A549 (cell line): ENCODE data around the gene TACC2. TPM values are rescaled to one million over a fixed set of nuclear protein-coding genes. Genes with fewer than 3 reads are reported as not detected.

Experiments used
- ATOH8 ChIP-seq: fragments of 250-450 bp; sonication (Bioruptor Pico); IDR thresholded peaks from 2 replicates; pipeline ENCODE4 v1.5.0; 2020; ENCODE audit warnings: low read depth, mild to moderate bottlenecking, moderate library complexity
- BHLHE40 ChIP-seq: IDR thresholded peaks from 2 replicates; pipeline ENCODE4 v1.6.1; 2012; ENCODE audit warnings: low read depth, low read length, inconsistent platforms
- CBX8 ChIP-seq: fragments of 200-600 bp; sonication (generic); IDR thresholded peaks from 2 replicates; pipeline ENCODE4 v1.6.1; 2016
- CHD2 ChIP-seq: fragments of 150-350 bp; IDR thresholded peaks from 2 replicates; pipeline ENCODE4 v1.6.1; 2014; ENCODE audit warnings: low read length; ENCODE audit not compliant: partially characterized antibody
- CHD4 ChIP-seq: fragments of 200-600 bp; sonication (generic); IDR thresholded peaks from 2 replicates; pipeline ENCODE4 v1.6.1; 2016; ENCODE audit warnings: antibody characterized with exemption, mild to moderate bottlenecking, borderline replicate concordance
- EHF ChIP-seq: fragments of 250-450 bp; sonication (Bioruptor Pico); IDR thresholded peaks from 2 replicates; pipeline ENCODE4 v1.5.0; 2020; ENCODE audit warnings: mild to moderate bottlenecking
- EHMT2 ChIP-seq: fragments of 200-600 bp; sonication (generic); IDR thresholded peaks from 2 replicates; pipeline ENCODE4 v1.6.1; 2016; ENCODE audit warnings: antibody characterized with exemption, low read depth, mild to moderate bottlenecking, moderate library complexity
- EP300 ChIP-seq, 2 experiments: fragments of >200 bp; sonication (Bioruptor Twin); formaldehyde crosslinking; IDR thresholded peaks; 2 replicates in 1 of 2; 3 replicates in 1 of 2; pipeline ENCODE4 v1.6.1; 2016 to 2017
- ESRRA ChIP-seq: fragments of 150-350 bp; IDR thresholded peaks from 2 replicates; pipeline ENCODE4 v1.6.1; 2014; ENCODE audit warnings: mild to moderate bottlenecking, low read length, borderline replicate concordance
- FOXS1 ChIP-seq: fragments of 250-450 bp; sonication (Bioruptor Pico); IDR thresholded peaks from 2 replicates; pipeline ENCODE4 v1.5.0; 2020; ENCODE audit warnings: mild to moderate bottlenecking, moderate library complexity
- GATA3 ChIP-seq: IDR thresholded peaks from 2 replicates; pipeline ENCODE4 v1.6.1; 2012; ENCODE audit warnings: borderline replicate concordance
- HOXB13 ChIP-seq: fragments of 250-450 bp; sonication (Bioruptor Pico); IDR thresholded peaks from 2 replicates; pipeline ENCODE4 v1.5.0; 2020; ENCODE audit warnings: low read depth, mild to moderate bottlenecking, moderate library complexity
- HOXB5 ChIP-seq: fragments of 250-450 bp; sonication (Bioruptor Pico); IDR thresholded peaks from 2 replicates; pipeline ENCODE4 v1.5.0; 2020; ENCODE audit warnings: mild to moderate bottlenecking, moderate library complexity
- JUN ChIP-seq, 2 experiments: fragments of >200 bp; sonication (Bioruptor Twin); formaldehyde crosslinking; IDR thresholded peaks; 2 replicates in 1 of 2; 3 replicates in 1 of 2; pipeline ENCODE4 v1.6.1; 2016 to 2017
- JUNB ChIP-seq: fragments of >200 bp; sonication (Bioruptor Twin); formaldehyde crosslinking; IDR thresholded peaks from 2 replicates; pipeline ENCODE4 v1.6.1; 2016
- KDM5A ChIP-seq: fragments of 200-600 bp; sonication (generic); IDR thresholded peaks from 2 replicates; pipeline ENCODE4 v1.6.1; 2016; ENCODE audit warnings: antibody characterized with exemption, mild to moderate bottlenecking
- MAFK ChIP-seq: fragments of 450-650 bp; IDR thresholded peaks from 2 replicates; pipeline ENCODE4 v1.6.1; 2014; ENCODE audit not compliant: partially characterized antibody
- MAX ChIP-seq: IDR thresholded peaks from 2 replicates; pipeline ENCODE4 v1.6.1; 2012
- MAZ ChIP-seq: fragments of 150-350 bp; IDR thresholded peaks from 2 replicates; pipeline ENCODE4 v1.6.1; 2014; ENCODE audit warnings: antibody characterized with exemption, low read depth, low read length, borderline replicate concordance
- MYC ChIP-seq: IDR thresholded peaks from 2 replicates; pipeline ENCODE4 v1.6.1; 2012; ENCODE audit warnings: mild to moderate bottlenecking, inconsistent platforms, low read length, improper control_type of control experiment, borderline replicate concordance
- PHF8 ChIP-seq: fragments of 200-600 bp; sonication (generic); IDR thresholded peaks from 2 replicates; pipeline ENCODE4 v1.6.1; 2016; ENCODE audit warnings: low read depth, mild to moderate bottlenecking, antibody characterized with exemption, moderate library complexity, borderline replicate concordance
- POLR2A ChIP-seq: IDR thresholded peaks from 2 replicates; pipeline ENCODE4 v1.6.1; 2012; ENCODE audit warnings: mild to moderate bottlenecking, low read length
- POLR2AphosphoS2 ChIP-seq: conservative IDR thresholded peaks from 2 replicates; pipeline ENCODE4 v1.6.1; 2012; ENCODE audit warnings: low read length, improper control_type of control experiment, inconsistent platforms
- RARB ChIP-seq: fragments of 250-450 bp; sonication (Bioruptor Pico); IDR thresholded peaks from 2 replicates; pipeline ENCODE4 v1.8.0; 2021; ENCODE audit warnings: mild to moderate bottlenecking, moderate library complexity
- RFX5 ChIP-seq: fragments of 450-650 bp; IDR thresholded peaks from 2 replicates; pipeline ENCODE4 v1.7.1; 2014; ENCODE audit warnings: antibody characterized with exemption, mild to moderate bottlenecking, moderate library complexity
- RNF2 ChIP-seq: fragments of 200-600 bp; sonication (generic); IDR thresholded peaks from 2 replicates; pipeline ENCODE4 v1.6.1; 2016; ENCODE audit warnings: low read depth, mild to moderate bottlenecking, antibody characterized with exemption, moderate library complexity, borderline replicate concordance
- SMC3 ChIP-seq: fragments of >200 bp; sonication (Bioruptor Twin); formaldehyde crosslinking; IDR thresholded peaks from 3 replicates; pipeline ENCODE4 v1.6.1; 2018; ENCODE audit warnings: inconsistent platforms
- SREBF2 ChIP-seq: fragments of 450-650 bp; IDR thresholded peaks from 2 replicates; pipeline ENCODE4 v1.6.1; 2014; ENCODE audit warnings: mild to moderate bottlenecking, moderate library complexity
- TFCP2L1 ChIP-seq: fragments of 250-450 bp; sonication (Bioruptor Pico); IDR thresholded peaks from 2 replicates; pipeline ENCODE4 v1.5.0; 2021; ENCODE audit warnings: mild to moderate bottlenecking
- TP53 ChIP-seq: fragments of 250-450 bp; sonication (Bioruptor Pico); IDR thresholded peaks from 2 replicates; pipeline ENCODE4 v1.5.0; 2021; ENCODE audit warnings: mild to moderate bottlenecking, moderate library complexity
- ZFP36 ChIP-seq: fragments of 450-650 bp; IDR thresholded peaks from 2 replicates; pipeline ENCODE4 v1.6.1; 2014; ENCODE audit warnings: borderline replicate concordance; ENCODE audit not compliant: partially characterized antibody
- polyA plus RNA-seq, 4 experiments: library from polyadenylated mRNA; depleted of rRNA in 3 of 4; stranded (reverse); fragments of >200 nt; fragmentation: RNase III in 1 of 4; extraction: RNeasy Plus Mini Kit Qiagen cat#74134 plus additional on column Dnase treatment in 1 of 4; gene quantifications; 2 replicates in 3 of 4; 3 replicates in 1 of 4; pipeline ENCODE4 v1.2.3, GENCODE V29; 2011 to 2017
- TF ChIP-seq, protein P1 (sequence below): fragments of >200 bp; sonication (Bioruptor Twin); formaldehyde crosslinking; IDR thresholded peaks from 2 replicates; pipeline ENCODE4 v1.6.1; 2016
- TF ChIP-seq, protein P2 (sequence below): IDR thresholded peaks from 2 replicates; pipeline ENCODE4 v1.6.1; 2012; ENCODE audit warnings: low read depth, borderline replicate concordance
- TF ChIP-seq, protein P3 (sequence below): fragments of 250-450 bp; sonication (Bioruptor Pico); IDR thresholded peaks from 2 replicates; pipeline ENCODE4 v1.5.0; 2021; ENCODE audit warnings: mild to moderate bottlenecking, moderate library complexity, borderline replicate concordance
- TF ChIP-seq, protein P4 (sequence below): fragments of 450-650 bp; IDR thresholded peaks from 2 replicates; pipeline ENCODE4 v1.6.1; 2014; ENCODE audit warnings: antibody characterized with exemption
- TF ChIP-seq, protein P5 (sequence below): fragments of >200 bp; sonication (Bioruptor Twin); formaldehyde crosslinking; IDR thresholded peaks from 3 replicates; pipeline ENCODE4 v1.5.1; 2016

The TACC2 gene
- polyA plus RNA-seq, 2 of the 4 experiments (the other 2 are of a cell fraction): 83.3 to 128 TPM

DNA sequence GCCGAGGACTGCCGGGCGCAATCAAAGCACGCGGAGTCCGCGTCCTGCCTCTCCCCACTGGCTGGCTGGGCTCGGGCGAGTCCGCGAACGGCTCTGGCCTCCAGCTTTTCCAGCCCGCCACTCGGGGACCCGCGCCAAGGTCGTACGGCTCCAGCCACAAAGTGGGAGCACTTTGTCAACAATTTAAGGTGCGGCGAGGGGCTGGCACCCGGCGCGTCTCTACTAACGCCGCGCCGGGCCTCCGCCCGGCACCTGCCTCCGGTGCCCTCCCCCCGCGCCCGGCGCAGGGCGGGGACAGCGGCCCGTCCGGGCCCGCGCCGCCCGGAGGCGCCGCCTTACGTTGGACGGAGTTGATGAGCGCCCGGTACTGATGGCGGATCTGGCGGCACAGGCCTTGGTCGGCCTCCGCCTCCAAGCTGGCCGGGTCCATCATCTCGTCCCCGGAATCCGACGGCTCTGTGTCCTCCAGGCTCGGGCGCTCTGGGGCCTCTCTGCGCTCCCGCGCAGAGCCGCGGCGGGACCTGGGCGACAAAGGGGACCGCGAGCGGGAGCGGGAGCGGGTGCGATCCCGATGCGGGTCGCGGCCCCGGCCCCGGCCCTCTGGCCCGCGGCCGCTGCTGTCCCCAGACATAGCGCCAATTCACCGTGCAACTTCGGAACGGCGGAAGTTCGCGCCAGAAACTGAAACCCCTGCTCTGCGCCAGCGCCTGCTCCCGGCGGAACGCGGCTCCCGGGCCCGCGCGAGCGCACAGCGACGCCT, 14.2 kb upstream of the TACC2 start, which contains the start of gene NSMCE4A (continued):
- TF ChIP-seq ATOH8 (CRISPR knock-in tag): no peak
- TF ChIP-seq HOXB13 (CRISPR knock-in tag): no peak
- TF ChIP-seq TP53 (CRISPR knock-in tag): no peak
- TF ChIP-seq JUN (IDR thresholded peaks at IDR 0.05): peak; percentile 83 to 89
- TF ChIP-seq CHD2: no peak
- no peak for TF ChIP-seq HOXB5 (CRISPR knock-in tag)
- TF ChIP-seq SREBF2: no peak
- TF ChIP-seq MYC: no peak
- TF ChIP-seq CHD4: no peak
- TF ChIP-seq RFX5: no peak
- no peak for TF ChIP-seq MAFK
- TF ChIP-seq FOXS1: no peak
- TF ChIP-seq BHLHE40: no peak
- TF ChIP-seq TFCP2L1: no peak
- TF ChIP-seq EHMT2: no peak
- TF ChIP-seq, protein P1, sequence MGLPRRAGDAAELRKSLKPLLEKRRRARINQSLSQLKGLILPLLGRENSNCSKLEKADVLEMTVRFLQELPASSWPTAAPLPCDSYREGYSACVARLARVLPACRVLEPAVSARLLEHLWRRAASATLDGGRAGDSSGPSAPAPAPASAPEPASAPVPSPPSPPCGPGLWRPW: no peak
- peak; percentile 52 for TF ChIP-seq POLR2A
- TF ChIP-seq, protein P2, sequence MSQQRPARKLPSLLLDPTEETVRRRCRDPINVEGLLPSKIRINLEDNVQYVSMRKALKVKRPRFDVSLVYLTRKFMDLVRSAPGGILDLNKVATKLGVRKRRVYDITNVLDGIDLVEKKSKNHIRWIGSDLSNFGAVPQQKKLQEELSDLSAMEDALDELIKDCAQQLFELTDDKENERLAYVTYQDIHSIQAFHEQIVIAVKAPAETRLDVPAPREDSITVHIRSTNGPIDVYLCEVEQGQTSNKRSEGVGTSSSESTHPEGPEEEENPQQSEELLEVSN: no peak; the same call in 1 of the 2 replicates
- no peak for TF ChIP-seq RARB (CRISPR knock-in tag)
- no peak for TF ChIP-seq ESRRA
- no peak for TF ChIP-seq MAZ
- no peak for TF ChIP-seq EP300 (IDR thresholded peaks at IDR 0.05)
- no peak for TF ChIP-seq EHF (CRISPR knock-in tag)
- TF ChIP-seq, protein P3, sequence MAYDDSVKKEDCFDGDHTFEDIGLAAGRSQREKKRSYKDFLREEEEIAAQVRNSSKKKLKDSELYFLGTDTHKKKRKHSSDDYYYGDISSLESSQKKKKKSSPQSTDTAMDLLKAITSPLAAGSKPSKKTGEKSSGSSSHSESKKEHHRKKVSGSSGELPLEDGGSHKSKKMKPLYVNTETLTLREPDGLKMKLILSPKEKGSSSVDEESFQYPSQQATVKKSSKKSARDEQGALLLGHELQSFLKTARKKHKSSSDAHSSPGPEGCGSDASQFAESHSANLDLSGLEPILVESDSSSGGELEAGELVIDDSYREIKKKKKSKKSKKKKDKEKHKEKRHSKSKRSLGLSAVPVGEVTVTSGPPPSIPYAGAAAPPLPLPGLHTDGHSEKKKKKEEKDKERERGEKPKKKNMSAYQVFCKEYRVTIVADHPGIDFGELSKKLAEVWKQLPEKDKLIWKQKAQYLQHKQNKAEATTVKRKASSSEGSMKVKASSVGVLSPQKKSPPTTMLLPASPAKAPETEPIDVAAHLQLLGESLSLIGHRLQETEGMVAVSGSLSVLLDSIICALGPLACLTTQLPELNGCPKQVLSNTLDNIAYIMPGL: peak; percentile 92; the same call in 1 of the 2 replicates
- no peak for TF ChIP-seq CBX8
- TF ChIP-seq MAX: peak; percentile 85
- no peak; the same call in 1 of the 2 replicates for TF ChIP-seq GATA3
- TF ChIP-seq, protein P4, sequence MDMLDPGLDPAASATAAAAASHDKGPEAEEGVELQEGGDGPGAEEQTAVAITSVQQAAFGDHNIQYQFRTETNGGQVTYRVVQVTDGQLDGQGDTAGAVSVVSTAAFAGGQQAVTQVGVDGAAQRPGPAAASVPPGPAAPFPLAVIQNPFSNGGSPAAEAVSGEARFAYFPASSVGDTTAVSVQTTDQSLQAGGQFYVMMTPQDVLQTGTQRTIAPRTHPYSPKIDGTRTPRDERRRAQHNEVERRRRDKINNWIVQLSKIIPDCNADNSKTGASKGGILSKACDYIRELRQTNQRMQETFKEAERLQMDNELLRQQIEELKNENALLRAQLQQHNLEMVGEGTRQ: no peak
- TF ChIP-seq ZFP36: no peak
- peak; percentile 53 for TF ChIP-seq SMC3
- no peak for TF ChIP-seq POLR2AphosphoS2
- TF ChIP-seq JUNB: no peak
- TF ChIP-seq RNF2: no peak
- TF ChIP-seq, protein P5, sequence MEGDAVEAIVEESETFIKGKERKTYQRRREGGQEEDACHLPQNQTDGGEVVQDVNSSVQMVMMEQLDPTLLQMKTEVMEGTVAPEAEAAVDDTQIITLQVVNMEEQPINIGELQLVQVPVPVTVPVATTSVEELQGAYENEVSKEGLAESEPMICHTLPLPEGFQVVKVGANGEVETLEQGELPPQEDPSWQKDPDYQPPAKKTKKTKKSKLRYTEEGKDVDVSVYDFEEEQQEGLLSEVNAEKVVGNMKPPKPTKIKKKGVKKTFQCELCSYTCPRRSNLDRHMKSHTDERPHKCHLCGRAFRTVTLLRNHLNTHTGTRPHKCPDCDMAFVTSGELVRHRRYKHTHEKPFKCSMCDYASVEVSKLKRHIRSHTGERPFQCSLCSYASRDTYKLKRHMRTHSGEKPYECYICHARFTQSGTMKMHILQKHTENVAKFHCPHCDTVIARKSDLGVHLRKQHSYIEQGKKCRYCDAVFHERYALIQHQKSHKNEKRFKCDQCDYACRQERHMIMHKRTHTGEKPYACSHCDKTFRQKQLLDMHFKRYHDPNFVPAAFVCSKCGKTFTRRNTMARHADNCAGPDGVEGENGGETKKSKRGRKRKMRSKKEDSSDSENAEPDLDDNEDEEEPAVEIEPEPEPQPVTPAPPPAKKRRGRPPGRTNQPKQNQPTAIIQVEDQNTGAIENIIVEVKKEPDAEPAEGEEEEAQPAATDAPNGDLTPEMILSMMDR: peak; percentile 75
- peak; percentile 93 for TF ChIP-seq PHF8
- TF ChIP-seq KDM5A: peak; percentile 40; the same call in 1 of the 2 replicates
